Thymus (tissue), 11 donors: Measurements from ENCODE around the gene FDX1. TPM values are rescaled to one million over a fixed set of nuclear protein-coding genes. Genes with fewer than 3 reads are reported as not detected.

Experiments
- DNase-seq, 9 donors: peaks; one replicate each; pipeline ENCODE4 v3.0.0-alpha.2; 2013; ENCODE audit warnings: low spot score in 9 of 9, low read depth in 6 of 9, missing footprints in 1 of 9
- H3K27ac ChIP-seq, 2 donors: one replicate each; pipeline ENCODE4 v1.5.1; 2013; ENCODE audit warnings: control low read depth in 1 of 2, low read depth in 1 of 2, low read length in 1 of 2, mild to moderate bottlenecking in 1 of 2, moderate library complexity in 1 of 2
- H3K27me3 ChIP-seq, 2 donors: one replicate each; pipeline ENCODE4 v1.5.1; 2013; ENCODE audit warnings: low read length in 1 of 2; ENCODE audit not compliant: control insufficient read depth in 2 of 2, insufficient read depth in 1 of 2
- H3K36me3 ChIP-seq, 2 donors: one replicate each; pipeline ENCODE4 v1.5.1; 2013; ENCODE audit warnings: low read length in 1 of 2, mild to moderate bottlenecking in 1 of 2, moderate library complexity in 1 of 2; ENCODE audit not compliant: control insufficient read depth in 2 of 2, insufficient read depth in 2 of 2
- H3K4me1 ChIP-seq, 2 donors: one replicate each; pipeline ENCODE4 v1.5.1; 2013; ENCODE audit warnings: low read length in 2 of 2; ENCODE audit not compliant: control insufficient read depth in 2 of 2, insufficient read depth in 2 of 2
- H3K4me3 ChIP-seq, 2 donors: one replicate each; pipeline ENCODE4 v1.5.1; 2013; ENCODE audit warnings: low read length in 2 of 2, control low read depth in 1 of 2, mild to moderate bottlenecking in 1 of 2
- H3K9me3 ChIP-seq, 2 donors: one replicate each; pipeline ENCODE4 v1.5.1; 2013; ENCODE audit warnings: low read length in 1 of 2, mild to moderate bottlenecking in 1 of 2; ENCODE audit not compliant: control insufficient read depth in 2 of 2, insufficient read depth in 1 of 2
- WGBS: extraction: QIAGEN DNeasy Blood & Tissue Kit; methylation state at CpG from one replicate; pipeline ENCODE4 v1.1.7; 2013; 5-methylcytosine and 5-hydroxymethylcytosine counted together
- polyA plus RNA-seq: library from polyadenylated mRNA; stranded (reverse); fragments of 200-250 nt; gene quantifications from one replicate; pipeline ENCODE4 v1.2.3, GENCODE V29; 2013
- total RNA-seq: library from RNA; stranded (reverse); fragments of 120-200 nt; gene quantifications from one replicate; pipeline ENCODE4 v1.2.4, GENCODE V29; 2013
- donor health status: healthy.

The FDX1 gene
- total and polyA plus RNA-seq, 2 donors = 13.7 to 23.9 TPM

GRCh38 chr11:110508786-110509185 is 79.0 kb downstream of the FDX1 start:
- 79% methylated on average over 1 of the region's 1 CpG for WGBS
- no peaks in the 10 kb centered on the region for H3K27me3 ChIP-seq
- no peaks in the 10 kb centered on the region for H3K36me3 ChIP-seq
- no peaks in the 10 kb centered on the region for H3K4me1 ChIP-seq
- DNase-seq = no peak
- H3K4me3 ChIP-seq = no peak overlapping the region
- peaks cover 0 to 4% of the 10 kb centered on the region in 2 donors for H3K9me3 ChIP-seq
- H3K27ac ChIP-seq = no peak overlapping the region

- Histone ChIP-seq H3K27me3 (no peaks in the 10 kb centered on the region), H3K4me1 (no peaks in the 10 kb centered on the region)
Measured at GRCh38 chr11:110509472-110509871, 79.7 kb downstream of the FDX1 start.

GRCh38 chr11:110512026-110512425 is 82.3 kb downstream of the FDX1 start:
- Histone ChIP-seq H3K4me1 (no peaks in the 10 kb centered on the region), H3K4me3 (no peak overlapping the region), H3K36me3 (no peaks in the 10 kb centered on the region), H3K9me3 (peaks cover 1 to 12% of the 10 kb centered on the region in 2 donors), H3K27me3 (no peaks in the 10 kb centered on the region), H3K27ac (no peak overlapping the region)
- DNase-seq = no peak
- 99% methylated on average over 1 of the region's 1 CpG for WGBS

More at GRCh38 chr11:110509472-110509871, 79.7 kb downstream of the FDX1 start:
- Histone ChIP-seq H3K36me3 (no peaks in the 10 kb centered on the region), H3K27ac (no peak overlapping the region), H3K9me3 (peaks cover 0 to 4% of the 10 kb centered on the region in 2 donors), H3K4me3 (no peak overlapping the region)
- DNase-seq = no peak

GRCh38 chr11:110513259-110513801 is 83.6 kb downstream of the FDX1 start:
- DNase-seq = no peak
- H3K27me3 ChIP-seq = no peaks in the 10 kb centered on the region
- H3K9me3 ChIP-seq = peaks cover 1 to 8% of the 10 kb centered on the region in 2 donors
- H3K27ac ChIP-seq = no peak overlapping the region
- H3K4me3 ChIP-seq = no peak overlapping the region
- no peaks in the 10 kb centered on the region for H3K4me1 ChIP-seq
- WGBS = 92% methylated on average over 12 of the region's 12 CpGs
- no peaks in the 10 kb centered on the region for H3K36me3 ChIP-seq

GRCh38 chr11:110513846-110514437 is 84.2 kb downstream of the FDX1 start:
- peaks cover 1 to 8% of the 10 kb centered on the region in 2 donors for H3K9me3 ChIP-seq
- no peak overlapping the region for H3K4me3 ChIP-seq
- no peak for DNase-seq
- H3K4me1 ChIP-seq = no peaks in the 10 kb centered on the region
- WGBS = 93% methylated on average over 13 of the region's 13 CpGs
- H3K27ac ChIP-seq = no peak overlapping the region
- H3K36me3 ChIP-seq = no peaks in the 10 kb centered on the region
- no peaks in the 10 kb centered on the region for H3K27me3 ChIP-seq

Other genes starting within 250 kb of the FDX1 start
- 24.1 TPM for gene RDX, start 133.3 kb upstream of the FDX1 start, total RNA-seq
- gene RDX, start 133.3 kb upstream of the FDX1 start, polyA plus RNA-seq = 23.5 TPM